K562 (cell line): ENCODE results near the gene PDIA4. TPM values are rescaled to one million over a fixed set of nuclear protein-coding genes. Genes with fewer than 3 reads are reported as not detected.

Experiments
- BRF1 ChIP-seq: IDR thresholded peaks from 3 replicates; pipeline ENCODE4 v1.6.1; 2011; ENCODE audit warnings: borderline replicate concordance, mild to moderate bottlenecking; ENCODE audit not compliant: insufficient read length; ENCODE audit errors: extremely low read depth
- CLOCK ChIP-seq: fragments of 250-450 bp; sonication (Bioruptor Pico); IDR thresholded peaks from 2 replicates; pipeline ENCODE4 v1.4.0; 2020; ENCODE audit warnings: mild to moderate bottlenecking, moderate library complexity, borderline replicate concordance
- E2F1 ChIP-seq: sonication (generic); formaldehyde crosslinking; IDR thresholded peaks from 2 replicates; pipeline ENCODE4 v1.8.1; 2023; ENCODE audit warnings: mild to moderate bottlenecking, missing genetic modification reagents, moderate library complexity
- HNRNPK ChIP-seq: fragments of 200-400 bp; formaldehyde crosslinking; IDR thresholded peaks from one replicate; pipeline ENCODE4 v1.6.1; 2018; ENCODE audit warnings: mild to moderate bottlenecking, low read depth, low read length; ENCODE audit not compliant: poor library complexity, severe bottlenecking
- MNT ChIP-seq, 2 experiments: fragments of 450-650 bp; conservative IDR thresholded peaks; 2 replicates each; pipeline ENCODE4 v1.6.1; 2017; ENCODE audit warnings: mild to moderate bottlenecking in 2 of 2, moderate library complexity in 2 of 2
- NCOA6 ChIP-seq: fragments of 450-650 bp; IDR thresholded peaks from 2 replicates; pipeline ENCODE4 v1.6.1; 2017; ENCODE audit warnings: mild to moderate bottlenecking
- NFXL1 ChIP-seq: fragments of 450-650 bp; formaldehyde crosslinking; IDR thresholded peaks from 2 replicates; pipeline ENCODE4 v1.4.0; 2021; ENCODE audit warnings: mild to moderate bottlenecking
- PKNOX1 ChIP-seq: fragments of 450-650 bp; IDR thresholded peaks from 2 replicates; pipeline ENCODE4 v1.6.1; 2016
- RBBP5 ChIP-seq: fragments of 200-600 bp; sonication (generic); IDR thresholded peaks from 2 replicates; pipeline ENCODE4 v1.6.1; 2012; ENCODE audit warnings: borderline replicate concordance, mild to moderate bottlenecking, low read length, control low read depth, inconsistent platforms; ENCODE audit not compliant: insufficient read depth, poor library complexity, severe bottlenecking
- RBFOX2 ChIP-seq: fragments of 200-400 bp; formaldehyde crosslinking; IDR thresholded peaks from 2 replicates; pipeline ENCODE4 v1.6.1; 2017; ENCODE audit warnings: low read depth, mild to moderate bottlenecking, low read length, moderate library complexity
- SMAD3 ChIP-seq: fragments of 450-650 bp; formaldehyde crosslinking; conservative IDR thresholded peaks from 2 replicates; pipeline ENCODE4 v1.4.0; 2020; ENCODE audit warnings: mild to moderate bottlenecking
- TAF7 ChIP-seq: fragments of 450-650 bp; IDR thresholded peaks from 2 replicates; pipeline ENCODE4 v1.6.1; 2016; ENCODE audit warnings: missing genetic modification characterization, missing compliant biosample characterization
- TAF9B ChIP-seq: fragments of 450-650 bp; IDR thresholded peaks from 2 replicates; pipeline ENCODE4 v1.6.1; 2018; ENCODE audit warnings: mild to moderate bottlenecking; ENCODE audit not compliant: partially characterized antibody
- U2AF2 ChIP-seq: fragments of 200-400 bp; formaldehyde crosslinking; optimal IDR thresholded peaks from 2 replicates; pipeline ENCODE3; 2017; ENCODE audit warnings: low read depth, mild to moderate bottlenecking, low read length
- ZBTB34 ChIP-seq: fragments of 250-450 bp; sonication (Bioruptor Pico); IDR thresholded peaks from 2 replicates; pipeline ENCODE4 v1.8.0; 2021; ENCODE audit warnings: mild to moderate bottlenecking, moderate library complexity
- ZNF12 ChIP-seq: sonication (generic); formaldehyde crosslinking; IDR thresholded peaks from 2 replicates; pipeline ENCODE4 v1.4.0; 2020; ENCODE audit warnings: mild to moderate bottlenecking, missing genetic modification reagents
- ZNF212 ChIP-seq: fragments of 450-650 bp; formaldehyde crosslinking; IDR thresholded peaks from 2 replicates; pipeline ENCODE4 v1.4.0; 2020; ENCODE audit warnings: mild to moderate bottlenecking
- polyA plus RNA-seq, 8 experiments: library from polyadenylated mRNA; depleted of rRNA in 4 of 8; stranded (reverse) in 5 of 8; unstranded in 3 of 8; fragments of >200 nt; fragmentation: Nextera tagmentation in 2 of 8; fragmentation: Illumina TruSeq in 1 of 8; extraction: Ambion mirVana in 2 of 8; extraction: Trizol in 1 of 8; gene quantifications; 2 replicates each; pipeline versions ENCODE4 v1.2.1 to v1.2.3, GENCODE V29; 2011 to 2014; ENCODE audit warnings: inconsistent platforms in 1 of 8, missing spikeins in 1 of 8
- total RNA-seq, 7 experiments: library from RNA; depleted of rRNA in 6 of 7; stranded (reverse); fragments of >200 nt in 6 of 7; fragmentation: Illumina TruSeq in 2 of 7; extraction: Trizol in 2 of 7; gene quantifications; 2 replicates each; pipeline versions ENCODE4 v1.2.1 to v1.2.3, GENCODE V29; 2011 to 2021; ENCODE audit warnings: low replicate concordance in 1 of 7

PDIA4 gene
- total and polyA plus RNA-seq, 9 of the 15 experiments (the other 6 are each of a cell fraction or from before 2014, with no cell fraction given), result 9.1 to 175 (median 146) TPM

GRCh38 chr7:148987010-148987750, 41.1 kb downstream of the PDIA4 start (continued):
- TF ChIP-seq MNT (conservative IDR thresholded peaks at IDR 0.05), result peak; percentile 19 to 57; a peak in 2 of 4 replicates
- peak; percentile 50 for TF ChIP-seq PKNOX1
- TF ChIP-seq HNRNPK, result no peak
- TF ChIP-seq SMAD3, result no peak
- no peak; the same call in 1 of the 2 replicates for TF ChIP-seq RBFOX2
- no peak for TF ChIP-seq NCOA6
- no peak for TF ChIP-seq RBBP5
- no peak for TF ChIP-seq E2F1 (CRISPR knock-in tag)
- peak; percentile 71; the same call in 1 of the 2 replicates for TF ChIP-seq NFXL1
- peak; percentile 66 for TF ChIP-seq TAF9B
- no peak for TF ChIP-seq CLOCK
- no peak for TF ChIP-seq U2AF2
- TF ChIP-seq ZNF12 (CRISPR knock-in tag), result no peak
- TF ChIP-seq ZBTB34 (CRISPR knock-in tag), result no peak
- peak; percentile 33; the same call in 1 of the 2 replicates for TF ChIP-seq TAF7
- no peak; the same call in 1 of the 2 replicates for TF ChIP-seq ZNF212 (CRISPR knock-in tag)
- TF ChIP-seq BRF1, result no peak
